ENCODE measurements around the gene LYPD6. TPM values are rescaled to one million over a fixed set of nuclear protein-coding genes. Genes with fewer than 3 reads are reported as not detected.

LYPD6 gene
- total and polyA plus RNA-seq, 2 donors, result 2.4 to 16.9 TPM

GRCh38 chr2:149427387-149427786 lies 97.0 kb downstream of the LYPD6 start:
- Histone ChIP-seq H3K4me3 (ENCODE audit: low read depth, low read length) (no peak overlapping the region), H3K36me3 (ENCODE audit: insufficient read depth) (no peaks in the 10 kb centered on the region), H3K4me1 (ENCODE audit: insufficient read depth) (no peaks in the 10 kb centered on the region), H3K27ac (ENCODE audit: low read depth) (no peak overlapping the region)
- DNase-seq (ENCODE audit: extremely low spot score), result no peak
- WGBS, result 96% methylated on average over 3 of the region's 3 CpGs

GRCh38 chr2:149428783-149429182 lies 98.4 kb downstream of the LYPD6 start:
- Histone ChIP-seq H3K4me1 (ENCODE audit: insufficient read depth) (no peaks in the 10 kb centered on the region), H3K27ac (ENCODE audit: low read depth) (no peak overlapping the region), H3K4me3 (ENCODE audit: low read depth, low read length) (no peak overlapping the region), H3K36me3 (ENCODE audit: insufficient read depth) (no peaks in the 10 kb centered on the region)
- DNase-seq (ENCODE audit: extremely low spot score), result no peak
- 97% methylated on average over 2 of the region's 2 CpGs for WGBS

- H3K4me1 ChIP-seq (ENCODE audit: insufficient read depth), result no peaks in the 10 kb centered on the region
- no peak overlapping the region for H3K4me3 ChIP-seq (ENCODE audit: low read depth, low read length)
- no peak overlapping the region for H3K27ac ChIP-seq (ENCODE audit: low read depth)
- WGBS, result 20% methylated on average over 6 of the region's 6 CpGs
- no peaks in the 10 kb centered on the region for H3K36me3 ChIP-seq (ENCODE audit: insufficient read depth)
- no peak for DNase-seq (ENCODE audit: extremely low spot score)
These were observed 100.7 kb downstream of the LYPD6 start for GRCh38 chr2:149430743-149431736.

GRCh38 chr2:149438330-149438960 lies 108.1 kb downstream of the LYPD6 start:
- no peak for DNase-seq (ENCODE audit: extremely low spot score)
- Histone ChIP-seq H3K27ac (ENCODE audit: low read depth) (no peak overlapping the region), H3K4me1 (ENCODE audit: insufficient read depth) (no peaks in the 10 kb centered on the region), H3K36me3 (ENCODE audit: insufficient read depth) (no peaks in the 10 kb centered on the region), H3K4me3 (ENCODE audit: low read depth, low read length) (no peak overlapping the region)
- WGBS, result 86% methylated on average over 3 of the region's 3 CpGs

- H3K4me1 ChIP-seq (ENCODE audit: insufficient read depth), result no peaks in the 10 kb centered on the region
- no peak overlapping the region for H3K27ac ChIP-seq (ENCODE audit: low read depth)
- no peaks in the 10 kb centered on the region for H3K36me3 ChIP-seq (ENCODE audit: insufficient read depth)
- WGBS, result 79% methylated on average over 3 of the region's 3 CpGs
- no peak overlapping the region for H3K4me3 ChIP-seq (ENCODE audit: low read depth, low read length)
- no peak for DNase-seq (ENCODE audit: extremely low spot score)
These were observed 110.9 kb downstream of the LYPD6 start for GRCh38 chr2:149441255-149441654.

GRCh38 chr2:149442346-149442745 lies 112.0 kb downstream of the LYPD6 start:
- Histone ChIP-seq H3K4me1 (ENCODE audit: insufficient read depth) (no peaks in the 10 kb centered on the region), H3K27ac (ENCODE audit: low read depth) (no peak overlapping the region), H3K36me3 (ENCODE audit: insufficient read depth) (no peaks in the 10 kb centered on the region), H3K4me3 (ENCODE audit: low read depth, low read length) (no peak overlapping the region)
- WGBS, result 86% methylated on average over 4 of the region's 4 CpGs
- no peak for DNase-seq (ENCODE audit: extremely low spot score)

GRCh38 chr2:149443150-149443549 lies 112.8 kb downstream of the LYPD6 start:
- no peak overlapping the region for H3K27ac ChIP-seq (ENCODE audit: low read depth)
- H3K36me3 ChIP-seq (ENCODE audit: insufficient read depth), result no peaks in the 10 kb centered on the region
- 73% methylated on average over 2 of the region's 2 CpGs for WGBS
- no peaks in the 10 kb centered on the region for H3K4me1 ChIP-seq (ENCODE audit: insufficient read depth)
- DNase-seq (ENCODE audit: extremely low spot score), result no peak
- H3K4me3 ChIP-seq (ENCODE audit: low read depth, low read length), result no peak overlapping the region

- Histone ChIP-seq H3K27ac (ENCODE audit: low read depth) (no peak overlapping the region), H3K36me3 (ENCODE audit: insufficient read depth) (no peaks in the 10 kb centered on the region), H3K4me3 (ENCODE audit: low read depth, low read length) (no peak overlapping the region), H3K4me1 (ENCODE audit: insufficient read depth) (no peaks in the 10 kb centered on the region)
- WGBS, result 95% methylated on average over 3 of the region's 3 CpGs
- DNase-seq (ENCODE audit: extremely low spot score), result no peak
These were observed 116.4 kb downstream of the LYPD6 start for GRCh38 chr2:149446748-149447147.

- Histone ChIP-seq H3K4me3 (ENCODE audit: low read depth, low read length) (no peak overlapping the region), H3K36me3 (ENCODE audit: insufficient read depth) (no peaks in the 10 kb centered on the region), H3K27ac (ENCODE audit: low read depth) (no peak overlapping the region), H3K4me1 (ENCODE audit: insufficient read depth) (no peaks in the 10 kb centered on the region)
- no peak for DNase-seq (ENCODE audit: extremely low spot score)
- WGBS, result 78% methylated on average over 2 of the region's 2 CpGs
These were observed 117.9 kb downstream of the LYPD6 start for GRCh38 chr2:149448315-149448714.

GRCh38 chr2:149449017-149449416 lies 118.6 kb downstream of the LYPD6 start:
- Histone ChIP-seq H3K27ac (ENCODE audit: low read depth) (no peak overlapping the region), H3K4me1 (ENCODE audit: insufficient read depth) (no peaks in the 10 kb centered on the region), H3K36me3 (ENCODE audit: insufficient read depth) (no peaks in the 10 kb centered on the region), H3K4me3 (ENCODE audit: low read depth, low read length) (no peak overlapping the region)
- DNase-seq (ENCODE audit: extremely low spot score), result no peak
- 75% methylated on average over 5 of the region's 5 CpGs for WGBS

GRCh38 chr2:149451417-149452165 lies 121.2 kb downstream of the LYPD6 start:
- Histone ChIP-seq H3K27ac (ENCODE audit: low read depth) (no peak overlapping the region), H3K4me1 (ENCODE audit: insufficient read depth) (no peaks in the 10 kb centered on the region), H3K36me3 (ENCODE audit: insufficient read depth) (no peaks in the 10 kb centered on the region), H3K4me3 (ENCODE audit: low read depth, low read length) (no peak overlapping the region)
- 76% methylated on average over 3 of the region's 3 CpGs for WGBS
- DNase-seq (ENCODE audit: extremely low spot score), result no peak

- Histone ChIP-seq H3K4me3 (ENCODE audit: low read depth, low read length) (no peak overlapping the region), H3K27ac (ENCODE audit: low read depth) (no peak overlapping the region), H3K4me1 (ENCODE audit: insufficient read depth) (no peaks in the 10 kb centered on the region), H3K36me3 (ENCODE audit: insufficient read depth) (no peaks in the 10 kb centered on the region)
- DNase-seq (ENCODE audit: extremely low spot score), result no peak
- WGBS, result 94% methylated on average over 2 of the region's 2 CpGs
These were observed 125.9 kb downstream of the LYPD6 start for GRCh38 chr2:149456285-149456684.

- no peak for DNase-seq (ENCODE audit: extremely low spot score)
- no peak overlapping the region for H3K4me3 ChIP-seq (ENCODE audit: low read depth, low read length)
- H3K27ac ChIP-seq (ENCODE audit: low read depth), result no peak overlapping the region
- H3K36me3 ChIP-seq (ENCODE audit: insufficient read depth), result no peaks in the 10 kb centered on the region
- no peaks in the 10 kb centered on the region for H3K4me1 ChIP-seq (ENCODE audit: insufficient read depth)
These were observed 128.1 kb downstream of the LYPD6 start for GRCh38 chr2:149458502-149458901.
